Upper lobe of left lung (tissue), 4 donors: Measurements from ENCODE around the gene SMAD7.
"Not testable (repeated sequence)": the region's sequence is repeated elsewhere in the genome, so short reads cannot be mapped to it uniquely, and the experiment has no call there.

Experiments used
- EP300 ChIP-seq, 4 donors: sonication (generic); formaldehyde crosslinking; IDR thresholded peaks; one replicate each; pipeline ENCODE4 v1.5.1; 2017; ENCODE audit warnings: antibody characterized with exemption in 4 of 4, control low read depth in 2 of 4
- POLR2AphosphoS5 ChIP-seq, 2 donors: sonication (generic); formaldehyde crosslinking; IDR thresholded peaks; one replicate each; pipeline ENCODE4 v1.5.1; 2017; ENCODE audit warnings: antibody characterized with exemption in 2 of 2

GRCh38 chr18:48870926-48871325, 79.8 kb downstream of the SMAD7 start:
- not testable (repeated sequence) for TF ChIP-seq EP300, POLR2AphosphoS5 (IDR thresholded peaks at IDR 0.05)
